Measurements from ENCODE around the gene FGFBP1. TPM values are rescaled to one million over a fixed set of nuclear protein-coding genes. Genes with fewer than 3 reads are reported as not detected.
A peak's percentile ranks its signal among the peaks of the same experiment; 100 is the strongest.

FGFBP1 gene
- polyA plus RNA-seq, 2 of the 4 experiments (the other 2 are of a cell fraction) = 1.1 to 4.0 TPM

GRCh38 chr4:15963001-15963451, 24.5 kb upstream of the FGFBP1 start, which contains the start of gene FGFBP2:
Gene FGFBP2 (minus strand): TSS chr4:15963175. CDS start chr4:15963129, 46 bp downstream.
- DNase-seq (ENCODE audit: low read depth in 1 of 2, low spot score in 1 of 2) (peak; percentile 28 to 48), ATAC-seq (peak; percentile 89 to 95), FAIRE-seq (no peak)
- POLR2A ChIA-PET = no interaction called here
- CTCF ChIA-PET = interaction anchor here (0.6 to 6.5 kb wide), 12 partner anchors 9 to 181 kb away, joined by 3 to 58 read pairs (median 4); no protein-coding TSS in a partner anchor
- H3K9me3 ChIP-seq = 0 out of 3 replicates have a peak, but pooled peaks cover 3% of the 10 kb centered on the region
- no peak within 1 kb of the TSS for H3K4me2 ChIP-seq
- H3K4me3 ChIP-seq = no peak within 1 kb of the TSS
- H3K27ac ChIP-seq = no peak within 1 kb of the TSS
- 51% methylated on average over 8 of the region's 9 CpGs for WGBS (ENCODE audit: missing lambda C conversion rate)
- TF ChIP-seq USF2 (IDR thresholded peaks at IDR 0.05) (no peak), RARB (CRISPR knock-in tag; IDR thresholded peaks at IDR 0.05) (no peak), CEBPB (IDR thresholded peaks at IDR 0.05) (no peak), TP53 (CRISPR knock-in tag; IDR thresholded peaks at IDR 0.05) (no peak), NPAS2 (CRISPR knock-in tag; IDR thresholded peaks at IDR 0.05; ENCODE audit: borderline replicate concordance) (no peak), JUNB (IDR thresholded peaks at IDR 0.05) (no peak), RAD21 (conservative IDR thresholded peaks at IDR 0.05 in 1 of 2, IDR thresholded peaks at IDR 0.05 in 1 of 2) (peak; percentile 50 to 63; a peak in 4 of 5 replicates), KDM5A (IDR thresholded peaks at IDR 0.05) (no peak), EHF (CRISPR knock-in tag; IDR thresholded peaks at IDR 0.05) (no peak), MAZ (IDR thresholded peaks at IDR 0.05; ENCODE audit: borderline replicate concordance, low read depth, low read length) (no peak), POLR2A (IDR thresholded peaks at IDR 0.05; ENCODE audit: low read length) (no peak), BHLHE40 (IDR thresholded peaks at IDR 0.05; ENCODE audit: low read depth, low read length) (no peak), ZFP36 (IDR thresholded peaks at IDR 0.05; ENCODE audit: borderline replicate concordance, partially characterized antibody) (no peak), MAX (IDR thresholded peaks at IDR 0.05) (no peak), ZC3H11A (IDR thresholded peaks at IDR 0.05) (no peak), CTCF (IDR thresholded peaks at IDR 0.05) (peak; percentile 41), CBX8 (IDR thresholded peaks at IDR 0.05) (no peak), RCOR1 (IDR thresholded peaks at IDR 0.05; ENCODE audit: low read depth, low read length) (no peak), EP300 (IDR thresholded peaks at IDR 0.05) (no peak), BCL3 (IDR thresholded peaks at IDR 0.05) (no peak), SMC3 (IDR thresholded peaks at IDR 0.05) (peak; percentile 47; the same call in 2 of the 3 replicates), HOXB5 (CRISPR knock-in tag; IDR thresholded peaks at IDR 0.05) (no peak)
- no peaks in the 10 kb centered on the region for H3K4me1 ChIP-seq

- FAIRE-seq (no peak), ATAC-seq (no peak), DNase-seq (ENCODE audit: low read depth in 1 of 2, low spot score in 1 of 2) (no peak)
- Histone ChIP-seq H3K9me3 (0 out of 3 replicates have a peak, but pooled peaks cover 3% of the 10 kb centered on the region), H3K4me1 (no peaks in the 10 kb centered on the region), H3K4me2 (no peak overlapping the region), H3K4me3 (no peak overlapping the region), H3K27ac (no peak overlapping the region)
- ChIA-PET POLR2A (no interaction called here), CTCF (interaction anchor here (0.7 to 6.5 kb wide), 11 partner anchors 8 to 303 kb away, joined by 3 to 58 read pairs (median 3); no protein-coding TSS in a partner anchor)
- no peak for TF ChIP-seq FOXS1 (CRISPR knock-in tag; IDR thresholded peaks at IDR 0.05)
- no peak for TF ChIP-seq EP300 (IDR thresholded peaks at IDR 0.05)
- TF ChIP-seq MAFK (IDR thresholded peaks at IDR 0.05; ENCODE audit: partially characterized antibody) = no peak
- no peak for TF ChIP-seq REST (IDR thresholded peaks at IDR 0.05)
- 84% methylated on average over 16 of the region's 16 CpGs for WGBS (ENCODE audit: missing lambda C conversion rate)
Observed at GRCh38 chr4:15961781-15962510, 23.4 kb upstream of the FGFBP1 start.
